Astrocyte of the spinal cord (primary cell): ENCODE results near the gene RHEBL1.
A peak's percentile ranks its signal among the peaks of the same experiment; 100 is the strongest.

Experiments used
- DNase-seq: peaks from one replicate; pipeline ENCODE4 v3.0.0; 2011; ENCODE audit warnings: low read depth, low spot score
- H3K4me3 ChIP-seq: 2 replicates; pipeline ENCODE4 v1.5.1; 2011; ENCODE audit warnings: low read depth, mild to moderate bottlenecking, low read length, moderate library complexity
- in situ Hi-C: cut with HindIII; loops from 2 replicates; pipeline ENCODE4 v1.10.0; 2017; ENCODE audit warnings: low sequenced_read_pairs
- TF ChIP-seq, protein P1 (sequence below): IDR thresholded peaks from 2 replicates; pipeline ENCODE4 v1.5.1; 2012; ENCODE audit warnings: low read depth, mild to moderate bottlenecking, low read length, inconsistent platforms

RHEBL1 gene

DNA sequence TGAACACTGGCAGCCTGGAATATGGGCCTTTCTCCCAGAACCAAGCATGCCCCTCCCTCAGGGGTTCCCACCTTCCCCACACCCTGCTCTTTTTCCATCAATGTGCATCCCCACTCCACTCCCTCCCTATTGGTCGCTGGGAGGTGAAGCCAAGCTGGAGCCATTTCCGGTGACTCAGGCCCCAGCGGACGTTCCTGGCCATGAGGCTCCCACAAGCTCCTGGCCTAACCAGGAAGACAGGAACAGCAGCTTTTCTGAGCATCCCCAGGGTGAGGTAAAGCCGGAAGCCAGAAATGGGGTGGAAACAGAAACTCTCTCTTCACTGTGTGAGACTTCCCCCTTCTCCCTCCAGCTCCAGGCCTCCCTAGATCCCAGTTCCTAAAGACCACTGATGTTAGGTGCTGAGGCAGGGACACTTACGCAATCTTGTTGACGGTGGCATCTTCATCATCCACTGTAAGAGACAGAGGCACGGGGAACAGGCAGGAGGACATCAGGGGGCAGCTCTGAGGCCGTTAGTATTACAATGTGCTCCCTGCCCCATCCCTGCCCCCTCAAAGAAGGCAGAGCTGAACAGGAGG lies 35.8 kb upstream of the RHEBL1 start:
- DNase-seq: peak; percentile 42
- no peak overlapping the region for H3K4me3 ChIP-seq
- TF ChIP-seq, protein P1, sequence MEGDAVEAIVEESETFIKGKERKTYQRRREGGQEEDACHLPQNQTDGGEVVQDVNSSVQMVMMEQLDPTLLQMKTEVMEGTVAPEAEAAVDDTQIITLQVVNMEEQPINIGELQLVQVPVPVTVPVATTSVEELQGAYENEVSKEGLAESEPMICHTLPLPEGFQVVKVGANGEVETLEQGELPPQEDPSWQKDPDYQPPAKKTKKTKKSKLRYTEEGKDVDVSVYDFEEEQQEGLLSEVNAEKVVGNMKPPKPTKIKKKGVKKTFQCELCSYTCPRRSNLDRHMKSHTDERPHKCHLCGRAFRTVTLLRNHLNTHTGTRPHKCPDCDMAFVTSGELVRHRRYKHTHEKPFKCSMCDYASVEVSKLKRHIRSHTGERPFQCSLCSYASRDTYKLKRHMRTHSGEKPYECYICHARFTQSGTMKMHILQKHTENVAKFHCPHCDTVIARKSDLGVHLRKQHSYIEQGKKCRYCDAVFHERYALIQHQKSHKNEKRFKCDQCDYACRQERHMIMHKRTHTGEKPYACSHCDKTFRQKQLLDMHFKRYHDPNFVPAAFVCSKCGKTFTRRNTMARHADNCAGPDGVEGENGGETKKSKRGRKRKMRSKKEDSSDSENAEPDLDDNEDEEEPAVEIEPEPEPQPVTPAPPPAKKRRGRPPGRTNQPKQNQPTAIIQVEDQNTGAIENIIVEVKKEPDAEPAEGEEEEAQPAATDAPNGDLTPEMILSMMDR: no peak
- in situ Hi-C loops: no loop called here

DNA sequence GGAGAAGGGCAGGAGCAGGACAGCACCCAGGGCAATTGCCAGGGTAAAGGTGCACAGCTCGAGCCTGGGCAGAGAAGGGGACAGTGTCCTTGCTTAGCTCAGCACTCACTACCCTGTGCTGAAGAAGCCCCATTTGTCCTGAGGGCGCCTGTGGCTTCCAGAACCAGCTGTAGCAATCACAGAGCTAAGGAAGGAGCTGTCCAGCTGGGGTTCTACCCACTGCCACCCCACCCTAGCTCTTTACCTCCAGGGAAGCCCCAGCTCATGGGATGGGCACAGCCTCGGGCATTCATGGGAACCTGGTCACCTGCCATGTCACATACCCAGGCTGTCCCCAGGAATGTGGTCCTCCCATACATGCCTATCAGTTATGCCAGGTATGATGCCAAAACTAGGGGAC lies 35.0 kb upstream of the RHEBL1 start:
- TF ChIP-seq, protein P1: no peak
- no peak for DNase-seq
- in situ Hi-C loops: no loop called here
- no peak overlapping the region for H3K4me3 ChIP-seq

- DNase-seq: no peak
- no peak overlapping the region for H3K4me3 ChIP-seq
- TF ChIP-seq, protein P1: no peak
- in situ Hi-C loops: no loop called here
Measured at GRCh38 chr12:49100380-49100779, 30.6 kb upstream of the RHEBL1 start.

- TF ChIP-seq, protein P1: no peak
- no peak overlapping the region for H3K4me3 ChIP-seq
- DNase-seq: no peak
- in situ Hi-C loops: no loop called here
Measured at GRCh38 chr12:49098703-49099102, 28.9 kb upstream of the RHEBL1 start.

GRCh38 chr12:49098035-49098451 lies 28.3 kb upstream of the RHEBL1 start:
- no peak for DNase-seq
- H3K4me3 ChIP-seq: no peak overlapping the region
- TF ChIP-seq, protein P1: peak; percentile 83
- in situ Hi-C loops: no loop called here

DNA sequence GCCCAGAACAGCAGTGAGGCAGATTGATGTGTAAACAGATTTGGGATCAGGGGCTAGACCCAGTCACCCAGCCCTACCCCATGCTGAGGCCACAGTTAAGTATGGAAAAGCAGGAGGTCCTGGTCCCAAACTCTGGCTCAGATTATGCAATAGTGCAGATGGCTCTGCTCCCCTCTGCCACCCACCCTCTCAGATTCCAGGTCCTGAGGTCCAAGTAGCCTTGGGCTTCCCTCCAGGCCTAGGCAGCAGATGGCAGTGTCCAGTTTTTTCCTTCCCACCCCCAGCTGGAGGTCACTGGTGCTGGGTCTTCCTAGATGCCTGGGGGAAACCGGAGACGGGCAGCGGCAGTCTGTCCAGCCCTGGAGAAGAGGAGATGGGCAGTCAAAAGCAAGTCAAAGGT lies 27.6 kb upstream of the RHEBL1 start:
- no peak for DNase-seq
- in situ Hi-C loops: no loop called here

More for the DNA sequence above, 27.6 kb upstream of the RHEBL1 start:
- H3K4me3 ChIP-seq: no peak overlapping the region
- TF ChIP-seq, protein P1: no peak
